Measurements from ENCODE around the gene EYS. TPM values are rescaled to one million over a fixed set of nuclear protein-coding genes. Genes with fewer than 3 reads are reported as not detected.
"Not testable (repeated sequence)": the region's sequence is repeated elsewhere in the genome, so short reads cannot be mapped to it uniquely, and the experiment has no call there.

EYS gene
- total and polyA plus RNA-seq, 2 of the 8 experiments (the other 6 are each of a cell fraction or from before 2014, with no cell fraction given), result 0.05 to 0.13 TPM

DNA sequence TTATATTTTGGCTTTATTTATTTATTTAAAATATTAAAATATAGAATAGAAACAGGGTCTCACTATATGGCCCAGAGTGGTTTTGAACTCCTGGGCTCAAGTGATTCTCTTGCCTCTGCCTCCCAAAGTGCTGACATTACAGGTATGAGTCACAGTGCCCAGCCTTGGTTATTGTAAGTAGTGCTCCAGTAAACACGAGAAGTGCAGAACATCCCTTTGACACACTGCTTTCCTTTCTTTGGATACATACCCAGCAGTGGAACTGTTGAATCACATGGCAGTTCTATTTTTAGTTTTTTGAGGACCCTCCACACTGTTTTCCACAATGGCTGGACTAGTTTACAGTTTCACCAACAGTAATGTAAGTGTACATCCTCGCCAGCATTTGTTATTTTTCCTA lies 1867.5 kb downstream of the EYS start (continued):
- TF ChIP-seq SUZ12 (IDR thresholded peaks at IDR 0.05; ENCODE audit: low read length), result no peak

DNA sequence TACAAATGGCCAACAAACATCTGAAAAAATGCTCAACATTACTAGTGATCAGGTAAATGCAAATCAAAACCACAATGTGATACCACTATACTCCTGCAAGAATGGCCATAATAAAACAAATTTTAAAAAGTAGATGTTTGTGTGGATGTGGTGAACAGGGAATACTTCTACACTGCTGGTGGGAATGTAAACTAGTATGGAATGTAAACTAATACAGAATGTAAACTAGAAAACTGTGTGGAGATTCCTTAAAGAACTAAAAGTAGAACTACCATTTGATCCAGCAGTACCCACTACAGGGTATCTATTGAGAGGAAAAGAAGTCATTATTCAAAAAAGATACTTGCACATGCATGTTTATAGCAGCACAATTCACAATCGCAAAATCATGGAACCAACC lies 1878.3 kb downstream of the EYS start:
- H3K27ac ChIP-seq (ENCODE audit: low read depth, low read length); H2BK120ac ChIP-seq (replicated peaks; ENCODE audit: low read depth, low read length); H2BK5ac ChIP-seq (ENCODE audit: low read depth, low read length); H2AFZ ChIP-seq (ENCODE audit: low read length); H3K9me3 ChIP-seq (ENCODE audit: insufficient read depth in 2 of 2, low read depth in 1 of 2, low read length in 1 of 2); H3K27me3 ChIP-seq (replicated peaks in 1 of 4; ENCODE audit: control insufficient read depth in 3 of 4, extremely low read depth in 1 of 4, insufficient read depth in 3 of 4, low read length in 3 of 4); H3K18ac ChIP-seq (ENCODE audit: extremely low read depth, low read length); H4K20me1 ChIP-seq (replicated peaks in 1 of 2; ENCODE audit: control insufficient read depth in 1 of 2, insufficient read depth in 2 of 2, low read length in 2 of 2); H4K8ac ChIP-seq (ENCODE audit: extremely low read depth, insufficient read depth, low read length); H3K36me3 ChIP-seq (ENCODE audit: control insufficient read depth in 2 of 4, insufficient read depth in 4 of 4, low read length in 3 of 4); H3K79me1 ChIP-seq (ENCODE audit: low read depth, low read length); H2BK20ac ChIP-seq (ENCODE audit: low read length); H4K91ac ChIP-seq (replicated peaks; ENCODE audit: insufficient read length, low read length); H2BK12ac ChIP-seq (ENCODE audit: low read depth, low read length); H3K14ac ChIP-seq (ENCODE audit: insufficient read length); H3K56ac ChIP-seq (replicated peaks; ENCODE audit: insufficient read length, low read depth, low read length); H3K9ac ChIP-seq (replicated peaks in 1 of 4; ENCODE audit: extremely low read depth in 1 of 4, low read depth in 3 of 4, low read length in 3 of 4); H4K5ac ChIP-seq (ENCODE audit: insufficient read length, low read depth, low read length); CTCF ChIA-PET (ENCODE audit: partially characterized antibody); H3K23me2 ChIP-seq (ENCODE audit: low read depth, low read length); H3K79me2 ChIP-seq (ENCODE audit: control insufficient read depth in 1 of 2, insufficient read depth in 2 of 2, low read length in 2 of 2); H3K4me2 ChIP-seq (ENCODE audit: insufficient read depth in 1 of 2, low read depth in 2 of 2, low read length in 2 of 2); H2AK5ac ChIP-seq (ENCODE audit: low read depth, low read length); H3K4me1 ChIP-seq (replicated peaks in 1 of 4; ENCODE audit: control insufficient read depth in 3 of 4, insufficient read depth in 4 of 4, low read length in 3 of 4); H3K4me3 ChIP-seq (ENCODE audit: extremely low read depth in 1 of 4, insufficient read depth in 2 of 4, low read depth in 3 of 4, low read length in 4 of 4); H3K23ac ChIP-seq (ENCODE audit: insufficient read length); H2BK15ac ChIP-seq (ENCODE audit: low read length); DNase-seq (ENCODE audit: low read depth in 1 of 2, low spot score in 2 of 2); POLR2A ChIA-PET (ENCODE audit: partially characterized antibody); H3K4ac ChIP-seq (replicated peaks; ENCODE audit: insufficient read length, low read depth, low read length); FAIRE-seq: not testable (repeated sequence)
- 91% methylated on average over 1 of the region's 1 CpG; no CpG with 5 or more reads in 1 of the 2 experiments for WGBS, 2 experiments (ENCODE audit: extremely low coverage in 1 of 2, insufficient coverage in 1 of 2, insufficient read length in 1 of 2, insufficient replicate concordance in 2 of 2, low coverage in 1 of 2, low lambda C conversion rate in 2 of 2, missing lambda C conversion rate in 1 of 2)

All from H1 (cell line).